OCI-LY3 (cell line): ENCODE measurements around the gene P4HA1.

ENCODE experiments used
- EZH2phosphoT487 ChIP-seq: fragments of 200-600 bp; shearing (Covaris generic); IDR thresholded peaks from 2 replicates; pipeline ENCODE4 v1.6.1; 2018; ENCODE audit warnings: antibody characterized with exemption, mixed run types, low read depth
- TF ChIP-seq, protein P1 (sequence below): fragments of 200-600, 300-600 bp; sonication (generic); IDR thresholded peaks from 2 replicates; pipeline ENCODE4 v1.5.1; 2014; ENCODE audit warnings: antibody characterized with exemption, low read length, low read depth

DNA sequence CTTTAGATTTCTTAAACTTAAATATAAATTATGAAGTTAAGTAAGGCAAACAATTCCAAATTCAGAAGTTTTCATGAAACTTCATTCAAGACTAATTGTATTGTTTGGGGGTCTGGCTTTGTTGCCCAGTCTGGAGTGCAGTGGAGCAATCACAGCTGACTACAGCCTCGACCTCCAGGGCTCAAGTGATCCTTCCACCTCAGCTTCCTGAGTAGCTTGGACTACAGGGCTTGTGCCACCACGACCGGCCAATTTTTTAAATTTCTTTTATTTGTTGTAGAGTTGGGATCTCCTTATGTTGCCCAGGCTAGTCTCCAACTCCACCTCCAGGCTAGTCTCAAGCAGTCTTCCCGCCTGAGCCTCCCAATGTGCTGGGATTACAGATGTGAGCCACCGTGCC, 12.5 kb downstream of the P4HA1 start:
- TF ChIP-seq, protein P1, sequence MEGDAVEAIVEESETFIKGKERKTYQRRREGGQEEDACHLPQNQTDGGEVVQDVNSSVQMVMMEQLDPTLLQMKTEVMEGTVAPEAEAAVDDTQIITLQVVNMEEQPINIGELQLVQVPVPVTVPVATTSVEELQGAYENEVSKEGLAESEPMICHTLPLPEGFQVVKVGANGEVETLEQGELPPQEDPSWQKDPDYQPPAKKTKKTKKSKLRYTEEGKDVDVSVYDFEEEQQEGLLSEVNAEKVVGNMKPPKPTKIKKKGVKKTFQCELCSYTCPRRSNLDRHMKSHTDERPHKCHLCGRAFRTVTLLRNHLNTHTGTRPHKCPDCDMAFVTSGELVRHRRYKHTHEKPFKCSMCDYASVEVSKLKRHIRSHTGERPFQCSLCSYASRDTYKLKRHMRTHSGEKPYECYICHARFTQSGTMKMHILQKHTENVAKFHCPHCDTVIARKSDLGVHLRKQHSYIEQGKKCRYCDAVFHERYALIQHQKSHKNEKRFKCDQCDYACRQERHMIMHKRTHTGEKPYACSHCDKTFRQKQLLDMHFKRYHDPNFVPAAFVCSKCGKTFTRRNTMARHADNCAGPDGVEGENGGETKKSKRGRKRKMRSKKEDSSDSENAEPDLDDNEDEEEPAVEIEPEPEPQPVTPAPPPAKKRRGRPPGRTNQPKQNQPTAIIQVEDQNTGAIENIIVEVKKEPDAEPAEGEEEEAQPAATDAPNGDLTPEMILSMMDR, result no peak
- TF ChIP-seq EZH2phosphoT487, result no peak
